BE2C (cell line): Measurements from ENCODE around the gene LIN28A.

ENCODE experiments used
- DNase-seq: peaks from one replicate; pipeline ENCODE4 v3.0.0-alpha.2; 2020
- H3K27me3 ChIP-seq: fragments of 250-450 bp; sonication (Bioruptor Pico); 2 replicates; pipeline ENCODE4 v1.5.1; 2020; ENCODE audit warnings: mild to moderate bottlenecking
- H3K36me3 ChIP-seq: fragments of 250-450 bp; sonication (Bioruptor Pico); 2 replicates; pipeline ENCODE4 v1.5.1; 2020; ENCODE audit warnings: mild to moderate bottlenecking
- H3K4me1 ChIP-seq: fragments of 250-450 bp; sonication (Bioruptor Pico); 2 replicates; pipeline ENCODE4 v1.5.1; 2020
- H3K4me3 ChIP-seq: 2 replicates; pipeline ENCODE4 v1.5.1; 2011; ENCODE audit warnings: low read depth, low read length
- H3K9me3 ChIP-seq: fragments of 250-450 bp; sonication (Bioruptor Pico); 2 replicates; pipeline ENCODE4 v1.5.1; 2020
- TF ChIP-seq, protein P1 (sequence below): IDR thresholded peaks from 2 replicates; pipeline ENCODE4 v1.5.1; 2012; ENCODE audit warnings: mild to moderate bottlenecking, low read depth, low read length

LIN28A gene

GRCh38 chr1:26438041-26438440, 27.4 kb downstream of the LIN28A start:
- no peaks in the 10 kb centered on the region for H3K9me3 ChIP-seq
- H3K27me3 ChIP-seq = no peaks in the 10 kb centered on the region
- no peaks in the 10 kb centered on the region; the same call in 1 of the 2 replicates for H3K36me3 ChIP-seq
- no peak for DNase-seq
- TF ChIP-seq, protein P1, sequence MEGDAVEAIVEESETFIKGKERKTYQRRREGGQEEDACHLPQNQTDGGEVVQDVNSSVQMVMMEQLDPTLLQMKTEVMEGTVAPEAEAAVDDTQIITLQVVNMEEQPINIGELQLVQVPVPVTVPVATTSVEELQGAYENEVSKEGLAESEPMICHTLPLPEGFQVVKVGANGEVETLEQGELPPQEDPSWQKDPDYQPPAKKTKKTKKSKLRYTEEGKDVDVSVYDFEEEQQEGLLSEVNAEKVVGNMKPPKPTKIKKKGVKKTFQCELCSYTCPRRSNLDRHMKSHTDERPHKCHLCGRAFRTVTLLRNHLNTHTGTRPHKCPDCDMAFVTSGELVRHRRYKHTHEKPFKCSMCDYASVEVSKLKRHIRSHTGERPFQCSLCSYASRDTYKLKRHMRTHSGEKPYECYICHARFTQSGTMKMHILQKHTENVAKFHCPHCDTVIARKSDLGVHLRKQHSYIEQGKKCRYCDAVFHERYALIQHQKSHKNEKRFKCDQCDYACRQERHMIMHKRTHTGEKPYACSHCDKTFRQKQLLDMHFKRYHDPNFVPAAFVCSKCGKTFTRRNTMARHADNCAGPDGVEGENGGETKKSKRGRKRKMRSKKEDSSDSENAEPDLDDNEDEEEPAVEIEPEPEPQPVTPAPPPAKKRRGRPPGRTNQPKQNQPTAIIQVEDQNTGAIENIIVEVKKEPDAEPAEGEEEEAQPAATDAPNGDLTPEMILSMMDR = no peak
- H3K4me1 ChIP-seq = no peaks in the 10 kb centered on the region
- H3K4me3 ChIP-seq = no peak overlapping the region

DNA sequence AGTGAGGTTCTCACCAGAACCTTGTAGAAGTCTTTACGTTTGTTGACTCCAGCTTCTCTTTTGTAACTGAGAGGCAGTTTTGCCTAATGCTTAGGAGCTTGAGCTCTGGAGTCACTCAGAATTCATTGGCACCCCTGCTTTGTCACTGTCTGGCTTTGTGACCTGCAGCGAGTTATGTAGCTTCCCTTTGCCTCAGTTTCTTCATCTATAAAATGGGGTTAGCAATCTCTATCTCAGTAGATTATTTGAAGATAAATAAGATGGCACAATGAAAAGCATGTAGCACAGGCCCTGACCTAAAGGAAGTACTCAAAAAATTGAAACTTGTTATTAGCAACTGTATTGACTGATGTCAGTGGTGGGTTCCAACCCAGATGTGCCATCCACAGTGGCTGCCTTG, 29.6 kb downstream of the LIN28A start:
- Histone ChIP-seq H3K4me3 (no peak overlapping the region), H3K9me3 (no peaks in the 10 kb centered on the region), H3K4me1 (no peaks in the 10 kb centered on the region), H3K27me3 (no peaks in the 10 kb centered on the region), H3K36me3 (no peaks in the 10 kb centered on the region; the same call in 1 of the 2 replicates)
- TF ChIP-seq, protein P1 = no peak
- DNase-seq = no peak

- H3K9me3 ChIP-seq = no peaks in the 10 kb centered on the region
- H3K4me3 ChIP-seq = no peak overlapping the region
- H3K27me3 ChIP-seq = no peaks in the 10 kb centered on the region
- TF ChIP-seq, protein P1 = no peak
- H3K36me3 ChIP-seq = no peaks in the 10 kb centered on the region
- no peaks in the 10 kb centered on the region for H3K4me1 ChIP-seq
- no peak for DNase-seq
Measured at GRCh38 chr1:26449868-26450267, 39.3 kb downstream of the LIN28A start.

GRCh38 chr1:26450908-26451307, 40.3 kb downstream of the LIN28A start:
- Histone ChIP-seq H3K36me3 (no peaks in the 10 kb centered on the region), H3K27me3 (no peaks in the 10 kb centered on the region), H3K9me3 (no peaks in the 10 kb centered on the region), H3K4me1 (no peaks in the 10 kb centered on the region), H3K4me3 (no peak overlapping the region)
- DNase-seq = no peak
- TF ChIP-seq, protein P1 = no peak

DNA sequence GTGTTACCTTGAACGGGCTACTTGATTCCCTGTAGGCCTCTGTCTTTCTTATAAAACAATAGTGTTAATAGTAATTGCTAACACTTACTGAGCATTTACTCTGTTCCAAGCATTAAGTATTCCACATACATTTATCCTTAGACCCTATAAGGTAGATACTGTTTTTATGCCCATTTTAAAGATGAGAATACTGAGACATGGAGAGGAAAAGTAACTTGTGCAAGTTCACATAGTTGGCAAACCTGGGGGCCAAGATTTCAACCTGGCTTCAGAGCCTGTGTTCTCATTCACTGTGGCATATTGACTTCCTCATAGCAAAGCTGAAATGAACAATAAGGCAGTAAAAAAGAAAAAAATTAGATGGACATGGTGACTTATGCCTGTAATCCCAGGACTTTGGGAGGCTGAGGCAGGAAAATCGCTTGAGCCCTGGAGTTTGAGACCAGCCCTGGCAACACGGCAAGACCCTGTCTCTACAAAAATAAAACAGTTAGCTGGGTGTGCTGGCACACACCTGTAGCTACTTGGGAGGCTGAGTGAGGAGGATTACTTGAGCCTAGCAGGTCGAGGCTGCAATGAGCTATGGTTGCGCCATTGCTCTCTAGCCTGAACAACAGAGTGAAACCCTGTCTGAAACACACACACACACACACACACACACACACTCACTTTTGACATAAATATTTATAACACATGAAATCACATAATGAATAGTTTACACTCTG, 42.0 kb downstream of the LIN28A start:
- TF ChIP-seq, protein P1 = no peak
- Histone ChIP-seq H3K4me3 (no peak overlapping the region), H3K27me3 (no peaks in the 10 kb centered on the region), H3K9me3 (no peaks in the 10 kb centered on the region), H3K36me3 (no peaks in the 10 kb centered on the region), H3K4me1 (no peaks in the 10 kb centered on the region)
- no peak for DNase-seq

DNA sequence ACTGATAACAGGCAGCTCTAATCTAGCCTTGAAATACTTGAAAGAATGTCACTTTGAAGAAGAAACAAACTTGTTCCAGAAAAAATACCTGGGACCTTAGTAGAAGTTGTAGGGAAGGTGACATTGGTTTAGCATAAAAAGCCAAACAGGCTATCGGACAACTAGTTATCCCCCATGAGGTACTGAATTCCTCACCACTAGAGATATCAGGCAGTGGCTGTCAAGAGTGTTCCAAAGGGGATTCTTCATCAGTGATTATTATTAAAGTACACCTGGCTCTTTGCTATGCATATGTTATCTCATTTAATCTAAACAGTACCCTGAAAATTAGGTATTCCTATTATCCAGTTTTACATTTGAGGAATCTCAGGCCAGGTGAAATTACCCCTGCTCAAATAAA, 48.5 kb downstream of the LIN28A start:
- H3K4me1 ChIP-seq = no peaks in the 10 kb centered on the region
- DNase-seq = no peak
- H3K4me3 ChIP-seq = no peak overlapping the region
- TF ChIP-seq, protein P1 = no peak
- no peaks in the 10 kb centered on the region; the same call in none of the 2 replicates for H3K36me3 ChIP-seq
- no peaks in the 10 kb centered on the region for H3K27me3 ChIP-seq
- H3K9me3 ChIP-seq = no peaks in the 10 kb centered on the region
